Embryonic facial prominence (tissue), 1 donor: Measurements from ENCODE around the gene AOX1.
"Not testable (repeated sequence)": the region's sequence is repeated elsewhere in the genome, so short reads cannot be mapped to it uniquely, and the experiment has no call there.

ENCODE experiments used
- DNase-seq: peaks from one replicate; pipeline ENCODE4 v3.0.0-alpha.2; 2016; ENCODE audit errors: extremely low spot score

AOX1 gene

DNA sequence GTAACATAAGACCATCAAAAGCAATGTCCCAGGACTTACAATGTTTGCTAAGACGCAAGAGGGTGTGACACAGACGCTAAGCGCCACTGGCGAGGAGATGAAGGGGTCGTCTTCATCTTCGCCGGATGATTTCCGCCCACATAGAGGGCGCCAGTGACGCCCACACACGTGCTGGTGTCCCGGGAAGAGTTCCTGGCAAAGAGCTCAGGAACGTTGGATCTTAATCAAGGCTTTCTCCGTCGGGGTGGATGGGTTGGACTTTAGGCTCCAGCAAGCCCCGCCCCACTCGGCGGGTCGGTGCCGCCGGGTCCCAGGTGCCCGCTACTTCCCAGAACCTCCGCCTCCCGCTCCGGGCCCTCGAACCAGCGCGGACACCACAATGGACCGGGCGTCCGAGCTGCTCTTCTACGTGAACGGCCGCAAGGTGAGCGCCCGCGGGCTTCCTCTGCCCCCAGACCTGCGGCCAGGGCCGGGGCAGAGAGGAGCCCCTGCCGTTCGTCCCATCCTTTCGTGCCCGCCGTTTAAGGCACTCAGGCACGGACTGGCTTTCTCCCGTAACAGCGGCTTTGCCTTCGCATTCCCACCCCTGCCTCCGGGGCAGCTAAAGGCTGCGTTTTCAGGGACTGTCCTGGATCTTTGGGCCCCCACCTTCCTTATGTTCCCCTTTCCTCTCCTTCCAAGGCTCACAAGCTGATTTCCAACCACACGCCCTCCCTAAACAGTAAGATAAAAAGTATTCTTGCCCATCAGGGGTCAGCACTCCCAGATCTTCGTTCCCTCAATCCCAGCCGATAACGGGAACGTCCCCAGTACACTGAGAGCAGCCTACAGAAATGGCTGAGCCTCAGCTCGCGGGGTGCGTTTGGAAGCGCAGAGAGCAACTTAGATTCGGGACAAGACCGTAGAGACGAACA lies at the start of gene AOX1:
AOX1 (plus strand) TSS at position 285 of the 914 bp plus-strand sequence; CDS start at position 380, 95 bp downstream.
- no peak for DNase-seq

DNA sequence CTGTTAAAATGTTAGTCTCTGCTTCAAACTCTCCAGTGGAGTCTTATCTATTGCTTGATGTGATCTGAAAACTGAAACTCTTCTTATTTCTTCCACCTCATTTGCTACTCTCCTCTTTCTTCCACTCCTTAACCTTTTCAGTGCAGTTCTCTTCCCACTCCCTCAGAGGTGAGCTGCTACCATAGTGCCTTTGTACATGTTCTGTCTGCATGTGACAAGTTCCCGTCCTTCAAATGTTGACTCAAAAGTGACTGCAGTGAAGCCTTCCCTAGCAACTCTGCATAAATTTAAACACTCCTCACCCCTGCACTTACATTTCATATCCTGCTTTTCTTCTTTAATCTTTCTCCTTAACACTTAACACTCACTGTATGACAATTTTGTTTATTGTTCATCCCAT lies 47.7 kb upstream of the AOX1 start:
- no peak for DNase-seq

- DNase-seq = no peak
These were observed 45.0 kb upstream of the AOX1 start for GRCh38 chr2:200540793-200541192.

DNA sequence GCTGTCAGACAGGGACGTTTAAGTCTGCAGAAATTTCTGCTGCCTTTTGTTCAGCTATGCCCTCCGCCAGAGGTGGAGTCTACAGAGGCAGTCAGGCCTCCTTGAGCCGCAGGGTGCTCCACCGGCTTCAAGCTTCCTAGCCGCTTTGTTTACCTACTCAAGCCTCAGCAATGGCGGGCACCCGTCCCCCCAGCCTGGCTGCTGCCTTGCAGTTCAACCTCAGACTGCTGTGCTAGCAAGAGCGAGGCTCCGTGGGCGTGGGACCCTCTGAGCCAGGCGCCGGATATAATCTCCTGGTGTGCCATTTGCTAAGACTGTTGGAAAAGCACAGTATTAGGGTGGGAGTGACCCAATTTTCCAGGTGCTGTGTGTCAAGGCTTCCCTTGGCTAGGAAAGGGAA lies 19.2 kb upstream of the AOX1 start:
- not testable (repeated sequence) for DNase-seq

DNA sequence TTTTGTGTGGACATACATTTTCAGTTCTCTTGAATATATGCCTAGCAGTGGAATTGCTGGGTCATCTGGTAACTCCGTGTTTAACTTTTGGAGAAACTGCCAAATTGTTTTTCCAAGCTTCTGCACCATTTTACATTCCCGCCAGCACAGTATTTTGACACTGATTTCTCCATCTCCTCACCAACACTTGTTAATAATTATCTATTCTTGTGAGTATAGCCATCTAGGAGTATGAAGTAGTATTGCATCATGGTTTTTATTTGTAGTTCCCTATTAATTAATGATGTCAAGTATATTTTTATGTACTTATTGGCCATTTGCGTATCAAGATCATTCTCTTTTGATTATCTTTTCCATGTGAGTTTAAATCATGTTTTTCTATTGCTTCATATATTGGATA lies 17.9 kb upstream of the AOX1 start:
- DNase-seq = no peak

DNA sequence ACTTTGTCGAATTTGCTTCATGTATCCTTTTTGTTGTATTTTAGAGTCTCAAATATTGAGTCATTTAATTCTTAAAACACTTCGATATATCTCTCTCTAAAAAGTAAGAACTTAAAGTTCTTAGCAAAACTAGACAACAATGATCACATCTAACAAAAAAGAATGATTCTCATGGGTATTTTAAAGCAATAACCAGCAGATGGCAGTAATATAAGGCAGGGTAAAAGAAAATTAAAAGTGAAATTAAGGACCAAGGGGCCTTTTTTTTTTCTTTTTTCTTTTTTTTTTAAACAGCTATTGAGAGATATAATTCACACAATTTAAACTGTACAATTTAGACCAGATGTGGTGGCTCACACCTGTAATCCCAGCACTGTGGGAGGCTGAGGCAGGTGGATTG lies 9.9 kb upstream of the AOX1 start:
- no peak for DNase-seq

DNA sequence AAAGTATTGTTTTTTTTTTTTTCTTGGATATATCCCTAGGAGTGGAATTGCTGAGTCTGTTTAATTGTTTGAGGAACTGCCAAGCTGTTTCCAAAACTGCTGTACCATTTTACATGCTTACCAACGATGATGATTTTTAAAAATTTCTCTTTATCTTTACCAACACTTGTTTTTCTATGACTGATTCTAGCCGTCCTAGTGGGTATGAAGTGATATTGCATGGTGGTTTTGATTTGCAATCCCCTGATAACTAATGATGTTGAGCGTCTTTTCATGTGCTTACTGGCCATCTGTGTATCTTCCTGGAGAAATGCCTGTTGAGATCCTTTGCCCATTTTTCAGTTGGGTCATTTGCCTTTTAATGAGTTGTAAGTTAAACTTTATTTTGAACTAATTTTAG lies 8.8 kb upstream of the AOX1 start:
- DNase-seq = no peak

GRCh38 chr2:200578778-200579177 lies 7.0 kb upstream of the AOX1 start:
- DNase-seq = no peak

GRCh38 chr2:200584639-200585038 lies 1.2 kb upstream of the AOX1 start:
- DNase-seq = no peak

- DNase-seq = no peak
These were observed 479 bp upstream of the AOX1 start for GRCh38 chr2:200585340-200585729.

- no peak for DNase-seq
These were observed 796 bp downstream of the AOX1 start for GRCh38 chr2:200586644-200586975.

DNA sequence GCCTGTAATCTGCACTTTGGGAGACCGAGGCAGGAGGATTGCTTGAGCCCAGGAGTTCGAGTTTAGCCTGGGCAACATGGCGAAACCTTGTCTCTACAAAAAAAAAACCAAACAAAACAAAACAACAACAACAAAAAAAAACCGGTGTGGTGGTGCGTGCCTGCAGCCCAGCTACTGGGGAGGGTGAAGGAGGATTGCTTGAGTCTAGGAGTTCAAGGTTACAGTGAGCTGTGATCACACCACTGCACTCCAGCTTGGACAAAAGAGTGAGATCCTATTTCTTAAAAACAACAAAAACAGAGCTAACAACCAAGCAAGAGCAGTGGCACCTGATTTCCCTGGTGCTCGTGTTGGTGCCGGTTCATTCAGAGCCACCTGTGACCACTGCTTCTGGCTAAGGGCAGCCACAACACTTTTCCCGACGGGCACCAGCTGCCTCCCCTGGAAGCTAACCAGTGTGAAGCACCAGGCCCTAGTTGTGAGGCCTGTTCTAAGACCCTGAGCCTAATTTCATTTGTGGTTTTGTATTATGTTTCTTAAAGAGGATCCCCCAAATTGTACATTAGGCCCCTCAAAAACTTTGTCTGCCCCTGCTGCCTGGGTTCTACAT lies 1.3 kb downstream of the AOX1 start:
- no peak for DNase-seq

GRCh38 chr2:200588076-200588678 lies 2.4 kb downstream of the AOX1 start:
- no peak for DNase-seq

- no peak for DNase-seq
These were observed 4.3 kb downstream of the AOX1 start for GRCh38 chr2:200590090-200590489.

DNA sequence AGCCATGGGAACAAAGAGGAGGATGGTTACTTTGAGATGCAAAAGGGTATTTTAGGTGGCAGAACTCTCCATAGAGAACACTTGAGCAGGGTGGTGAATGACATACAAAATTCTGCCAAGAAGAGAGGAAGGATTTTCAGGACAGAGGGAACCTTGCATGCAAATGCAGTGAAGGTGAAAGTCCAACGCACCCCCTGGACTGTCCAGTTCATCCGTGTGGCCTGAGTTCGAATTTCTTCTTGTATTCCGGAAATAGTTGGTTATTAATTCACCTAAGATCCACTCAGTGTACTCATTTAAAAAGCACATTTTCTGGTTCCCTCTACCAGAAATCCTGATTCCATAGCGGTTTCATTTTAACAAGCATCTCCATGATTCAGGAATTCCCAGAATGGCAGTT lies 5.5 kb downstream of the AOX1 start:
- no peak for DNase-seq

GRCh38 chr2:200592406-200593075 lies 6.7 kb downstream of the AOX1 start:
- no peak for DNase-seq

DNA sequence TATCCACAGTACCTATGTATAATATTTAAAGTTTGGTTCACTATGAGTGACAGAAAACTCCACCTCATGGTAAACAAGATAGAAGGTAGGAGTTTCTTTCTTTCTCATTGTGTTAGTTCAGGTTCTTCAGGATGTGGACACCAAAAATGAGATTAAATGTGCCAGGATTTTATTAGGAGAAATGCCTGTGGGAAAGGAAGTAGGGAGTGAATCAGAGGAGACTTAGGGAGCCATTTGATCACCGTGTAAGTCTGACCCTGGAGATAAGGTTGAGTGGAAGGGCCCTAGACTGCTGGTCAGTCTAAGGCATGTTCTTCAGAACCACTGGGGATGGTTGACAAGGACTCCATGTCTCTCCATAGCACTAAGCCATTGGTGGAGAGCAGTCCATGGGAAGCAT lies 8.1 kb downstream of the AOX1 start:
- no peak for DNase-seq

- no peak for DNase-seq
These were observed 10.1 kb downstream of the AOX1 start for GRCh38 chr2:200595913-200596312.

GRCh38 chr2:200596774-200597570 lies 11.2 kb downstream of the AOX1 start:
- DNase-seq = no peak

GRCh38 chr2:200599206-200599605 lies 13.4 kb downstream of the AOX1 start:
- DNase-seq = no peak

DNA sequence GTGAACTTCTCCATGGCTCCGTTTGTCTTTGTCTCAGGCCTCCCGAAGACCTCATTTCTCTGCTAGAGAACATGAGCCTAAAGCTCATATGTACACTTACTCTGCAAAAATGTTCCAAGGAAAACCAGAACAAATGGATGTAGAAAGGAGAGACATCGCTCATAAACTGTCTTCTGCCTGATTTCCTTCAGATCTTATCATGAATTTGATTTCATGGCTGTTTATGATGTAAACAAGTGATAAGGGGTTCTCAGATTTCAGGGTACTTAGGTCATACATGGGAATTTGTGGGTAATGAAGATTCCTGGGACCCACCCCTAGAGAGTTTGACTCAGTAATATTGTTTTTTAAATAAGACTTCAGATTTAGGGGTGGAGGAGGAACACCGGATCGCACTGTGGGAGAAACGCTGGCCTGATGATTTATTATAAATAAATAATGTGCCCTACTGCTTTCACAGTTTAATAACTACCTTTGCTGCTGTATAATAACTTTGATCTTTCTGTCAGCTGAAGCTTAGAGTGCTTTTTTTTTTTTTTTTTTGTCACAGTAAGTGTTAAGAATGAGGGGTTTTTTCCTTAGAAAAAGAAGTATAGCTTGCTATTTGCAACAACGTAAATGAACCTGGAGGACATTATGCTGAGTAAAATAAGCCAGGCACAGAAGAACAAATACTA lies 14.9 kb downstream of the AOX1 start:
- no peak for DNase-seq
